GM19463 (cell line): Measurements from ENCODE around the gene RBM38.

Experiments
- ATAC-seq: cut with Tn5 transposase; IDR thresholded peaks from one replicate; pipeline ENCODE4 v1.9.1; 2021; ENCODE audit warnings: mild to moderate bottlenecking, moderate library complexity; ENCODE audit not compliant: unreplicated experiment

RBM38 gene

GRCh38 chr20:57389695-57390603 lies 1.2 kb upstream of the RBM38 start:
- no peak for ATAC-seq

DNA sequence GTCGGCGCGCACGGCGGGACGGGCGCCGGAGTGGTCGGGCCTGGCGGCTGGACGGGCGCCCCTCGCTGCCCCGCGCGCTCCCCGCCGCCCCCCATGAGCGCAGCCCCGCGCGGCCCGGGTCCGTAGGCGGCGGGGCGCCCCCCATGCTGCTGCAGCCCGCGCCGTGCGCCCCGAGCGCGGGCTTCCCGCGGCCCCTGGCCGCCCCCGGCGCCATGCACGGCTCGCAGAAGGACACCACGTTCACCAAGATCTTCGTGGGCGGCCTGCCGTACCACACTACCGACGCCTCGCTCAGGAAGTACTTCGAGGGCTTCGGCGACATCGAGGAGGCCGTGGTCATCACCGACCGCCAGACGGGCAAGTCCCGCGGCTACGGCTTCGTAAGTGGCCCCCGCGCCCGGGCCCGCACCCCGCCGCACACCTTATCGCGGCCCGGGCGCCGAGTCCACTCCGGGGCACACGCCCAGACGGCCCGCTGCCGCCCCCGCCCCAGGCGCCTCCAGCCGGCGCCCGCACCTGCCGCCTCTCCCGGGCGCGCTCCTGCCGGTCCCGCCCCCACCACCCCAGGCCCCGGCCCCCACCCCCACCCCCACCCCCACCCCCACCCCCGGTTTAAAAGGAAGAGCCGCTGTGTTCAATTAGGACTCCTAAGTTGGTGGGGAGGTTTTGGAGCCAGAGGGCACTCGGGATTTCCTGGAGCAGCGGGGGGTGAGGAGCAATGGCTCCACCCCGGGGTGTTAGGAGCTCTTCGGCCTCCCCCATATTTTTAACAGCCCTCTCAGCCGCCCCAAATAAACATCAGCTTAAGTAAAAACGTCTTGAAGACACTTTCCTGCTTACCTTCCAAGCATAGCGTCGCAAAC lies 474 bp downstream of the RBM38 start:
- ATAC-seq: peak; percentile 2

DNA sequence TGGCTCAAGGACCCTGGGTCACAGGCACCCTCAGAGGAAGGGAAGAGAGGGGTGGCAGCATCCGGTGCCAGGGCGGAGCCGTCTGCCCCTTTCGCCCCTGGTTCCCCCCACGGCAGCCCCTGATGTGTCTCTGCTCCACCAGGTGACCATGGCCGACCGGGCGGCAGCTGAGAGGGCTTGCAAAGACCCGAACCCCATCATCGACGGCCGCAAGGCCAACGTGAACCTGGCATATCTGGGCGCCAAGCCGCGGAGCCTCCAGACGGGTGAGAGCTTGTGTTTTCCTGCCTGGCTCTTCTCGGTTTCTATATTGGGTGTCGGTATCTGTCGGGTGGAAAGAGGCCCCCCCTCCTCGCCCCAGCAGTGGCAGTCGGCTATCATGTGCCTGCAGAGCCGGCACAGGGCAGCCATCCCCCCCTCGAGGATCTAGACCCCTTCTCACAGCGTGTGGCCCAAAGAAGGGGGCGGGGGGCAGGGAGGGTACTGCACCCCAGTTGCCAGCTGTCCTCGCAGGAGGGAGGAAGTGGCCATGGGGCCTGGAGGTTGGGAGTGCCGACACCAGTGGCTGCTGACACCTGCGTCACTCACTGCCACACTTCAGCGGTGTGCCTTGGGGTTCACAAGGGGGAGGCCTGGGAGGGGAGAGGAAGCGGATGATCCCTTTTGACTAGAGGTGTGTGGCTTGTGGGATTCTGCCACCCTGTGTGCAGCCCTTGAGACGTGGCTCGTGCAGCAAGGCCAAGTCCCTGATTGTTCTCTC lies 1.5 kb downstream of the RBM38 start:
- ATAC-seq: peak; percentile 23

- no peak for ATAC-seq
Observed at GRCh38 chr20:57393321-57394120, 2.3 kb downstream of the RBM38 start.

DNA sequence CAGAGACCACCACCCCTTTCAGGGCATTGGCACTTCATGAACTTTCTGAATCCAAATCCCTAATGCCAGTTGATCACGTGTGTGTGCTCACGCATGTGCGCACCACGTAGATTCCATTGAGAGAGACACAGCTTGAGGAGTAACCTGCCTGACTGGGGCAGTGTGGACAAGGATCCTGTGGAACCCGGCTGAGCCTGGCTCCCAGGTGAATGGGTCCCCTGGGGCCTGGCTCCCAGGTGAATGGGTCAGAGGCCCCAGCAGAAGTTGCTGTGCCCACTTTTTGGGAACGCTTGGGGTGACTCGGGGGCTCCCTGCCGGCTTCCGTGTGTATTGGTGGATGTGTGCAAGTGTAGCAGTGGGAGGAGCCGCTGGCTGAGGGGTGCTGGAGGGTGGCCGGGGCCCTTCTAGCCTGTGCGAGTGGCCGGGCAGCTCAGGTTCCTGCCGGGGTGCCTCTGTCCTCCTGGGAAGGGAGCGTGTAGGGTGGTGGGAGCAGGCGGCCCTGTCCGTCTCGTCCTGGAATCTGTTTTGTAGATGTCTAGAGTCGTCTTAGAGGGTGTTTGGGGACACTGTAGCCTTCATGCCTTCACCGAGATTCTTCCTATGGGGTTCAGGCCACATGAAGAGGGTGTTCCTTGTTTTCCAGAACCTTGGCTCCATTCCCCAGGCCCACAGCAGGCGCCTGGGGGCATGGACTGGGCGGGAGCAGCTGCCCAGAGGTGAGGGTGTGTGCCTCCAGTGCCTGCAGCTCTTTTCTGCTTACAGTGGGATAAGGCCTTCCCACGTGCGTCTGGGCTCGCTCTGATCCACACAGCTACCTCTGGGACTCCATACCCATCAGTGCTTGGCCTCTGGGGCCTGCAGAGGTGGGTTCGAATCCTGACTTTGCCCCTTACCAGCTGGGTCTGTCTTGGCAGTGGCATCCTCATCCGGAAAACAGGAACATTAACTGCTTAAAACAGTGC lies 3.2 kb downstream of the RBM38 start:
- ATAC-seq: no peak

DNA sequence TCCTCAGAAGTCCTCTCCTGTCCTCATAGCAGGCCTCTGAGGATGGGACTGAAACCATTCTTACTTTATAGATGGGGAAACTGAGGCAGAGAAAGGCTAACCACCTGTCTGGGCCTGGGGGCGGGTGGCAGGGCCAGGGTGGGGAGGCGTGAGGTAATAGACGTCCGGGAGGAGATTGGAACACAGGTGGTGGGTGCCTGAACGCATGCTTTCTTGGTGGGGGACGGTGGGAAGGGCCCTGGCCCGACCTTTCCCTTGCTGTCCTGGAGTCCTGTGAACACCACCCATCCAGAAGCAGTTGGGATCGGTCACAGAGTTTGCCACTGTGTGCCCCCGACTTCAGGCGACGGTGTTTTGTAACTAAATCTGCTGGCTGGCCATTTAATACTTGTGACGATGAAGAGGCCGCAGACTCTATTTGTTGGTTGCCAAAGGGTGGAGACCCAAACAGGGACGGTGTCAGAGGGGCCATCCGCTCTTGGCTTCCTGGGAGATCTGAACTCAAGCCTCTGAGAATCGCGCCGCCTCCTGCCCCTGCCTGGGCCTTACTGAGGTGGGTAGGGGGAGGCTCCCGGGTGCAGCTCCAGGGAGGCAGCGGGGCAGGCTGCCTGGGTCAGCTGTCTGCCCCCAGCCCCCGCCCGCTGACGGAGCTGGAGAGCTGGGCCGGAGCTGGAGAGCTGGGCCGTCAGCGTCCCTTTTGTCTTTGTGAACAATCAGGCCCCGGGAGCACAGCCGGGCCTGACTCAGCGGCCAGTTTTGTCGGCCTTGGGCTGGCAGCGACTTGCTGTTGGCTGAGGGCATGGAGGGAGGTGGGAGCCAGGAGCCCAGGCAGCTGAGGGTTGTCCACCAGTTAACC lies 4.1 kb downstream of the RBM38 start:
- ATAC-seq: no peak

DNA sequence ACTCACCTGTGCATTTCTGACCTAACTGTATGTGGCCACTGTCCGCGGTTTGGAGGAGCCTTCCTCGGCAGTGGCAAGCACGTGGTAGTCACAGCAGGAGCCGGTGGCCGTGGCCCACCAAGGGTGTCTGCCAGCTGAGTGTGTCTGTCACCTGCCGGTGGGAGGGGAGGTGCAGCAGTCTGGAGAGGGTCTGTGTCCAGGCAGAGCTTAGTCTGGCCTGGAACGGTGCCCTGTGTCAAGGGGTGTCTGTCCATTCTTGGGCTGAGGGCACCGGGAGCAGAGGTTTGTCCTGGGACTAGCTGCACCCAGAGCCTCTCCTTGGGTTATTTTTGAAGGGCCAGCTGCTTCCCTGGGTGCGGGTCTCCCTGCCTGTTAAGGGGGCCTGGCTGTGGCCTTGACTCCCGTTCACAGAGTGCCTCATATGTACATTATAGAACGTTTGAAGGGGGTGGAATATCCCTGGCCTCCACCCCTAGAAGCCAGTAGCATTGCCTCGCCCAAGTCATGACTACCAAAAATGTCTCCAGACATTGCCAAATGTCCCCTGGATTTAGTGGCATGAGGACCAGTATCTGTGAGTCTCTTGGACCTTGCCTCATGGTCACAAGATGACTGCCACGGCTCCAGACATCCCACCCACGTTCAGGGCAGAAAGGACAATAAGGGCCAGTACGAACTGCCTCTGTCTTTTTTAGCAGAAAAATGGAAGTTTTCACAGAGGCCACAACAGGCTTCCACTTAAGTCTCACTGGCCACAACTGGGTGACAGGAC lies 5.2 kb downstream of the RBM38 start:
- ATAC-seq: no peak

DNA sequence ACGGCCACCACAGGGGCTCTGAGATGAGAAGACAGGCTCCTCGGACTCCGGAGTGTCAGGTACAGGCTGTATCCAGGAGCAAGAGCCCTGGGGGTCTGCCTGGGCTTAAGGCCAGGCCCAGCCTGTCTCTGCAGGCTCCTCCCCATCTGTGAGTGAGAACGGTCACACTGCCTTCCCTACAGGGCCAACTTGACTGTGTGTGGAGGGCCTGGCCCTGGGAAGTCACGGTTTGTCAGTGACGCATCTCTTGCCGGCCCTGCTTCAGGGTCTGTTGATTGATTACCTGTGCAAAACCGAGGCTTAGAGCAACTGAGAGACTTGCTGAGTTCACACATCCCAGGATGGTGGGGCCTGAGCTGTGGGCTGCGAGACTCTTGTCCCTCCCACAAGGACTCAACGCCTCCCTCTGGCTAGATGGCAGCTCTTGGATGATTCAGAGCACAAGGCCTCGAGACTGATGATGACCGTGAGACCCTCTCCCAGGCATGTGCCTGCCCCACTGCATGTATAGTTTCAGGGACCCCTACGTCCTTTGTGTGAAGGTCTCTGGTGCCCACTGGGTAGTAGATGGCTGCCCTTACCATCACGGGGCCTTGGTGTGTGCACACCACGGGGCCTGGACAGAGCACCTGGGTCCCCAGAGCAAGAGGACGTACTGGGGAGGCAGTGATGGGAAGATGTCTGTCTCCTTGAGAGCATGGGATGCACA lies 5.9 kb downstream of the RBM38 start:
- ATAC-seq: no peak

DNA sequence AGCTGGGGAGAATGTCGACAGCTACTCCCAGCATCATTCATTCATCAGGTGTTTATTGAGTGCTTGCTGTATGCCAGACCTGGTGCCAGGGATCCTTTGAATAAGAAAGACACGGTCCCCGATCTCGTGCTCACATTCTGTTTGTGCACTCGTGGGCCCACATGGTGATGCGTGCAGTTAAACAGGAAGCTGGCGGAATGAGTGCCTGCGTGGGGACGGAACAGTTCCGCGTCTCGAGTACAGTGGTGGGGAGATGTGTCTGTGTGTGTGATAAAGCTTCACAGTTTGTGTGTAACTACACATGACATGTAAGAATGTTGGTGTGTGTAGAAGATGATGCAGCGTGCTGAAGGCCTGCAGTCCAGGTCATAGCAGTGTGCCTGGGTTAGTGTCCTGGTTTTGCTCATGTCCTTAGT lies 6.5 kb downstream of the RBM38 start:
- ATAC-seq: no peak

- peak; percentile 50 for ATAC-seq
Observed at GRCh38 chr20:57398231-57398821, 7.1 kb downstream of the RBM38 start.

GRCh38 chr20:57398901-57399535 lies 7.8 kb downstream of the RBM38 start:
- ATAC-seq: no peak

GRCh38 chr20:57399587-57400155 lies 8.5 kb downstream of the RBM38 start:
- ATAC-seq: peak; percentile 52

DNA sequence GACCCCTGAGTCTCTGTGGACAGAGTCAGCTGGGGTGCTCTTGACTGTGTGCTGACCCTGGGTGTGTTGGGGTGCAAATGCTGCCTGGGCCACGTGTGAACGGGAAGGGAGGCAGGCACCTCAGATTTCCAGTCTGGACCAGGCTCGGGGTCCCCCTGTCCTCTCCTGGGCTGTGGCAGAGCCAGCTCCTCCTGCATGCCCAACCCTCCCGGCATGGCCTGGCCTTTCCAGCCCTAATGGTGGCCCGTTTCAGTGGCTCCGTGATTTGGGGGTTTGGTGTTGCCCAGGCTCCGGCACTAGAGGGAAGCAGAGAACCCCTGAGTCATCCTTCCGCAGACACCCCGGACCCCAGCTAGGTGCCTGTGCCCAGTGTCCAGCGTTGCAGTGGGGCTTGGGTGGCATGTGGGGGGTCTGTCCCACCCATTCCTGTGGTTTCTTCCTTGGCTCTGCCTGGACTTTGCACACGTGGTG lies 9.1 kb downstream of the RBM38 start:
- no peak for ATAC-seq

DNA sequence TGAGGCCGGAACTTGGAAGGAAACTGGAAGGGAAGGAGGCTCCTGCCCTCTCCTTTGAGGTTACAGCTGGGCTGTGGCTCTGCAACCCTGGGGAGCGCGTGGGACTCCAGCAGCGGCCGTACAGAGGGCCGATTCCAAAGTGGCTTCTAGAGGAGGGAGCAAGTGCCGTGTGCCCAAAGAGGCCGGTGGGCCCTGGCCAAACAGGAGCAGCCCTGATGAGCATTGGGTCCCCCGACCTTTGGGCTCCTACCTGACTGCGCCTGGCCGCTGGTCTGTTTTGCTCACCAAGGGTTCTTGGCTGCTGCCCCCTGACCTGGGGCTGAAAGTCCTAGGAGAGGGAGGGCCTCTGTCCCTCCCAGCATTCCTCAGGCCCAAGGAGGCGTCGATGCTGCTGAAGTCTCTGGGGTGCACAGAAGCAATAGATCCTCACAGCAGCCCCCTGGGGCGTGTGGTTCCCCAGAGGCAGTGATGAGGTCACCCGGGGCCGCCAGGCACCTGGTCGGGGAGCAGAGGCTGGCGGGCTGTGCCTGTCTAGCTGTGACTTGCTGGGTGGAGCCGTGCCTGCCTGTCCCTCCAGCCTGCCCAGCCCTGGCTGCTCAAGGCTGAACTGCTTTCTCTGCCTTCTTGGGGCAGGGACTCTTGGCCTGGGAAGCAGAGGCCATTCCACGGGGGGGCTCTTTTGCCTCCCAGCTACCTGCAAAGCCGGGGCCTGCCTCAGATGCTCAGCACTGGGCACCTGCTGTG lies 9.8 kb downstream of the RBM38 start:
- peak; percentile 40 for ATAC-seq

- no peak for ATAC-seq
Observed at GRCh38 chr20:57401565-57401918, 10.3 kb downstream of the RBM38 start.
